ENCODE results near the gene INSR.

INSR gene

DNA sequence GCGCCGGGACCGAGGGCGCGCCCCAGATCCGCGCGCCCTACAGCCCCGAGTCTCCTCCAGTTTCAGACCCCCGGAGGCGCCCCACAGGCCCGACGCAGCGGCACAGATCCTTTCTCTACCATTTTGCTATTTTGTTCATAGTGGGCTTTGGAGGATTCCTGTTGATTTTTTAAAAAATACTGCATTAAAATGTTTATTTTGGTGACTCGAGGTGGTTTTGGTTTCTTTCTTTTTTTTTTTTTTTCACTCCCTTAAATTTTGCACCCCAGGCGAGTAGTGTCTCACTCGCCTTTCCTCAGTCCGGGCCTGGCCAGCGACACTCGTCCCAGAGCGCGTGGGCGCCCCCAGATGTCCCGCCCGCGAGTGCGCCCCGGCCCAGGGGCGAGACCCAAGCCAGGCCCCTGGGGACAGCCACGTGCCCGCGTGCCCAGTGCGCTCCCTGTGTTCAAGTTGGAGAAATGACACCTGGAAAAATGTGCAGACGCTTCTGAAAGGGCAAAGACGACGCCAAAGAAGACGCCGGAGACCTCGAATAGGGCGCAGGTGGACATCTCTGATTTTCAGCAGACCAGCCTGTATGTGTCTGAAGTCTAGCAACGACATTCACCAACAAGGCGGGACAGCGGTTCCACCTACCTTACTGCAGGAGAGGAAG is 471 bp upstream of the INSR start:
- H3K9me3 ChIP-seq = no peaks in the 10 kb centered on the region
- H3K27me3 ChIP-seq = peaks cover 7% of the 10 kb centered on the region
- peak overlapping the region; percentile 20 for H3K27ac ChIP-seq
- TF ChIP-seq, protein P1, sequence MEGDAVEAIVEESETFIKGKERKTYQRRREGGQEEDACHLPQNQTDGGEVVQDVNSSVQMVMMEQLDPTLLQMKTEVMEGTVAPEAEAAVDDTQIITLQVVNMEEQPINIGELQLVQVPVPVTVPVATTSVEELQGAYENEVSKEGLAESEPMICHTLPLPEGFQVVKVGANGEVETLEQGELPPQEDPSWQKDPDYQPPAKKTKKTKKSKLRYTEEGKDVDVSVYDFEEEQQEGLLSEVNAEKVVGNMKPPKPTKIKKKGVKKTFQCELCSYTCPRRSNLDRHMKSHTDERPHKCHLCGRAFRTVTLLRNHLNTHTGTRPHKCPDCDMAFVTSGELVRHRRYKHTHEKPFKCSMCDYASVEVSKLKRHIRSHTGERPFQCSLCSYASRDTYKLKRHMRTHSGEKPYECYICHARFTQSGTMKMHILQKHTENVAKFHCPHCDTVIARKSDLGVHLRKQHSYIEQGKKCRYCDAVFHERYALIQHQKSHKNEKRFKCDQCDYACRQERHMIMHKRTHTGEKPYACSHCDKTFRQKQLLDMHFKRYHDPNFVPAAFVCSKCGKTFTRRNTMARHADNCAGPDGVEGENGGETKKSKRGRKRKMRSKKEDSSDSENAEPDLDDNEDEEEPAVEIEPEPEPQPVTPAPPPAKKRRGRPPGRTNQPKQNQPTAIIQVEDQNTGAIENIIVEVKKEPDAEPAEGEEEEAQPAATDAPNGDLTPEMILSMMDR (IDR thresholded peaks at IDR 0.05) = no peak
- H3K4me1 ChIP-seq (ENCODE audit: control insufficient read depth in 1 of 2, insufficient read depth in 1 of 2, low read depth in 1 of 2, low read length in 1 of 2) = peaks cover 20% of the 10 kb centered on the region in 2 experiments
- peak overlapping the region; percentile 66 to 69 for H3K4me3 ChIP-seq (ENCODE audit: low read depth in 1 of 2, low read length in 1 of 2)
- no peaks in the 10 kb centered on the region for H3K36me3 ChIP-seq

DNA sequence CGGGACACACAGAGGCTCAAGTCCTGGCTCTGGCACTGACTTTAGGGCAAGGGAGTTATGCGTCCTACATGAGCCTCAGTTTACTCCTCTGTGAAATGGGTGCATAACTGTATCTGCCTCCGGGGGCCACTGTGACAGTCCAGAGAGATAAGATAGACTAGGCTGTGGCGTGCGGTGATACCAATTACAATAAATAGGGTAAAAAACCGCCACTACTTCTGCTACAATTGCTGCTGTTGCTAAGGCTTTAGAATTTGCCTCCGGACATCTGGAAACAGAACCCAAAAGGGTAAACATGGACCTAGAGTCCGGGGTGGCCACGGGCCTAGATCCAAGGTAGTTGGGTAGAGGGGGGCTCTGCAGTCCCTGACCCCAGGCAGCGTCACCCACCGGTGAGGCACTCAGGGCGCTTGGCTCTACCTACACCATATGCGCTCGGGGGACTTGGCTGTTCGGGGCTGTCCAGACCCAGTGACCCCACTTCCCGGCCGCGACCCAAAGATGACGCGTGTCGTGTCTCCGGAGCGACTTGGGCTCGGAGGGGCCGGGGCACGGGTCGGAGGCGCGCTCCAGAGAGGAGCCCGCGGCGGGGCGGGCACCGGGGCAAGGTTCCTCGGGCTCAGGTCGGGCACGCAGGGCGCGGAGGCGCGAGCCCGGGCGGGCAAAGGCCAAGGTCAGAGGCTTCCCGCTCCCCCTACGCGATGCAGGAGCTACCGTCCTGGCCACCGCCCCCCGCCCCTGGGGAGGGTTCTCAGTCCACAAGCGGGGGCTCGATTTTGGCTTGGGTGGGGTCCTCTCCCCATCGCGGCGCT is 1.1 kb downstream of the INSR start:
- peaks cover 20% of the 10 kb centered on the region in 2 experiments for H3K4me1 ChIP-seq (ENCODE audit: control insufficient read depth in 1 of 2, insufficient read depth in 1 of 2, low read depth in 1 of 2, low read length in 1 of 2)
- H3K36me3 ChIP-seq = no peaks in the 10 kb centered on the region
- H3K27me3 ChIP-seq = peaks cover 7% of the 10 kb centered on the region
- TF ChIP-seq, protein P1 (IDR thresholded peaks at IDR 0.05) = no peak
- H3K27ac ChIP-seq = no peak overlapping the region
- H3K4me3 ChIP-seq (ENCODE audit: low read depth in 1 of 2, low read length in 1 of 2) = peak overlapping the region; percentile 66 to 69
- no peaks in the 10 kb centered on the region for H3K9me3 ChIP-seq

DNA sequence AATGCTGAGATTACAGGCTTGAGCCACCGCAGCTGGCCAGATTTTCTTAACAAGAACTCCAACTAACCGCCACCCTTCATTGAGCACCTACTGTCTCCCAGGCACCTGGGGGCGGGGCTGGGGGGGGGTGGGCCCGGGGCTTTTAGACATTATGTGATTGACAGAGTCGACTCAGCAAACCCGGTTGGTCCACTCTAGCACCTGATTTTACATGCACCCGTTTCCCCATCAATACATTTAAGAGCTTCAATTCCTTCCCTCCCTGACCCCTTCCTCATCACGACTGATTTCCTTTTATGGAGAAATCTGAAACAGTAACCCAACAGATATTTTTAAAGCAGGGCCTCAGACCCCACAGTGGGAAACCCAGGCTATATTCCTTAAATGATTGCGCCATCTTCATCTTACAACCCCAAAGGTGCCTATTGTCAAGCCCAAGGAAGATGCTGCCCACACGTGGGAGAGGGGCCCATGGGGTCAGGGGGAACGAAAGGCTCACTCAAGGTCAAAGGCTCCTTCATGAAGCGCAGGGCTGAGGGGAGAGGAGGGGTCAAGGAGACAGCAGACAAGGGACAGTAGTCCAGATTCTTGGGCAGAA is 1.8 kb downstream of the INSR start:
- H3K4me3 ChIP-seq (ENCODE audit: low read depth in 1 of 2, low read length in 1 of 2) = no peak overlapping the region
- no peaks in the 10 kb centered on the region for H3K36me3 ChIP-seq
- H3K27me3 ChIP-seq = peaks cover 7% of the 10 kb centered on the region
- H3K4me1 ChIP-seq (ENCODE audit: control insufficient read depth in 1 of 2, insufficient read depth in 1 of 2, low read depth in 1 of 2, low read length in 1 of 2) = peaks cover 20% of the 10 kb centered on the region in 2 experiments
- H3K9me3 ChIP-seq = no peaks in the 10 kb centered on the region
- H3K27ac ChIP-seq = no peak overlapping the region
- TF ChIP-seq, protein P1 (IDR thresholded peaks at IDR 0.05) = no peak

DNA sequence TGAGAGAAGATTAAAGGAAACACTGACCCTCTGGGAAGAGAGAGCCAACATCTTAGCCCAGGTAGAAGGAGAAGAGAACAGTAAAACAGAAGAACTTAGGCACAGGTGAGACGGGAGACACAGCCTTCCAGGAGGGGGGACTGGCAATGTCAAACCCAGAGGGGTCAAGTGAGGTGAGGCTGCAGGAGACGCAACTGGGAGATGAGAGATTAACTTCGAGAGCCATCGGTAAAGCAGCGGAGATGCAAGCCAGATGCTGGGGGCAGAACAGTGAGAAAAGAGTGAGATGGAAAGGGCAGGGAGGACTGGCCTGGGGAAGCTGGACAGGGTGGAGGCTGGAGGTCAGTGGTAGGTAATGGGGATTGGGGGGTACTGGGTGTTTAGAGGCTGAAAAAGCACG is 5.2 kb downstream of the INSR start:
- H3K4me1 ChIP-seq (ENCODE audit: control insufficient read depth in 1 of 2, insufficient read depth in 1 of 2, low read depth in 1 of 2, low read length in 1 of 2) = peaks cover 10% of the 10 kb centered on the region in 2 experiments
- no peak overlapping the region for H3K4me3 ChIP-seq (ENCODE audit: low read depth in 1 of 2, low read length in 1 of 2)
- TF ChIP-seq, protein P1 (IDR thresholded peaks at IDR 0.05) = no peak
- peaks cover 7% of the 10 kb centered on the region for H3K27me3 ChIP-seq
- no peaks in the 10 kb centered on the region for H3K36me3 ChIP-seq
- H3K9me3 ChIP-seq = no peaks in the 10 kb centered on the region
- no peak overlapping the region for H3K27ac ChIP-seq

DNA sequence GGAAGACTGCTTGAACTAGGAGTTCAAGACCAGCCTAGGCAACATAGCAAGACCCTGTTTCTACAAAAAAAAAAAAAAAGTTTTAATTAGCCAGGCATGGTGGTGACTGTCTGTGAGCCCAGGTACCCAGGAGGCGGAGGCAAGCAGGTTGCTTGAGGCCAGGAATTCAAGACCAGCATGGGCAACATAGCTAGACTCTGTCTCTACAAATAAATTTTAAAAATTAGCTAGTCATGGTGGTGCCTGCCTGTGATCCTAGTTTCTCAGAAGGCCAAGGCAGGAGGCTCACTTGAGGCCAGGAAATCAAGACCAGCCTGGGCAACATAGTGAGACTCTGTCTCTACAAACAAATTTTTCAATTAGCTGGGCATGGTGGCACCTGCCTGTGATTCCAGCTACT is 6.1 kb downstream of the INSR start:
- H3K36me3 ChIP-seq = no peaks in the 10 kb centered on the region
- H3K27me3 ChIP-seq = peaks cover 2% of the 10 kb centered on the region
- H3K27ac ChIP-seq = no peak overlapping the region
- peaks cover 5 to 7% of the 10 kb centered on the region in 2 experiments for H3K4me1 ChIP-seq (ENCODE audit: control insufficient read depth in 1 of 2, insufficient read depth in 1 of 2, low read depth in 1 of 2, low read length in 1 of 2)
- H3K9me3 ChIP-seq = no peaks in the 10 kb centered on the region
- TF ChIP-seq, protein P1 (IDR thresholded peaks at IDR 0.05) = no peak
- H3K4me3 ChIP-seq (ENCODE audit: low read depth in 1 of 2, low read length in 1 of 2) = no peak overlapping the region
